LNCAP (cell line): Measurements from ENCODE around the gene TEX13C.

ENCODE experiments used
- CTCF ChIP-seq: fragments of 450-650 bp; IDR thresholded peaks from 2 replicates; pipeline ENCODE4 v1.5.1; 2017; ENCODE audit warnings: mild to moderate bottlenecking

The TEX13C gene

GRCh38 chrX:125340490-125340889, 20.8 kb downstream of the TEX13C start:
- no peak for TF ChIP-seq CTCF

DNA sequence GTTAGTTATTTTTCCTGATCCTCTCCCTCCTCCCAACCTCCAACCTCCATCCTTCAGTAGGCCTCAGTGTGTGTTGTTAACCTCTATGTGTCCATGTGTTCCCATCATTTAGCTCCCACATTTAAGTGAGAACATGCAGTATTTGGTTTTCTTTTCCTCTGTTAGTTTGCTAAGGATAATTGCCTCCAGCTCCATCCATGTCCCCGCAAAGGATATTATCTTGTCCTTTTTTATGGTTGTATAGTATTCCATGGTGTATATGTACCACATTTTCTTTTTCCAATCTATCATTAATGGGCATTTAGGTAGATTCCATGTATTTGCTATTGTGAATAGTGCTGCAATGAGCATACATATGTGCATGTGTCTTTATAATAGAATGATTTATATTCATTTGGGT, 54.5 kb downstream of the TEX13C start:
- TF ChIP-seq CTCF: no peak
